CD1c-positive myeloid dendritic cell (primary cell): ENCODE measurements around the gene RUFY3.
"Not testable (repeated sequence)": the region's sequence is repeated elsewhere in the genome, so short reads cannot be mapped to it uniquely, and the experiment has no call there.

Experiments used
- DNase-seq: peaks from one replicate; pipeline ENCODE4 v3.0.0-alpha.2; 2016; ENCODE audit errors: extremely low spot score

RUFY3 gene

GRCh38 chr4:70840631-70841030 is 118.9 kb downstream of the RUFY3 start:
- not testable (repeated sequence) for DNase-seq

GRCh38 chr4:70841211-70841610 is 119.4 kb downstream of the RUFY3 start:
- no peak for DNase-seq

GRCh38 chr4:70841951-70842350 is 120.2 kb downstream of the RUFY3 start:
- DNase-seq, result no peak

GRCh38 chr4:70842761-70843435 is 121.1 kb downstream of the RUFY3 start:
- no peak for DNase-seq

GRCh38 chr4:70844180-70844579 is 122.4 kb downstream of the RUFY3 start:
- DNase-seq, result no peak

GRCh38 chr4:70849291-70849690 is 127.5 kb downstream of the RUFY3 start:
- DNase-seq, result peak; percentile 49

- DNase-seq, result no peak
Measured at GRCh38 chr4:70855464-70855863, 133.7 kb downstream of the RUFY3 start.
